GM18499 (cell line): ENCODE measurements around the gene GPR146.
"Not testable (repeated sequence)": the region's sequence is repeated elsewhere in the genome, so short reads cannot be mapped to it uniquely, and the experiment has no call there.

Experiments used
- ATAC-seq: cut with Tn5 transposase; IDR thresholded peaks from one replicate; pipeline ENCODE4 v1.9.1; 2021; ENCODE audit warnings: moderate number of reproducible peaks; ENCODE audit not compliant: insufficient read depth, unreplicated experiment

The GPR146 gene

DNA sequence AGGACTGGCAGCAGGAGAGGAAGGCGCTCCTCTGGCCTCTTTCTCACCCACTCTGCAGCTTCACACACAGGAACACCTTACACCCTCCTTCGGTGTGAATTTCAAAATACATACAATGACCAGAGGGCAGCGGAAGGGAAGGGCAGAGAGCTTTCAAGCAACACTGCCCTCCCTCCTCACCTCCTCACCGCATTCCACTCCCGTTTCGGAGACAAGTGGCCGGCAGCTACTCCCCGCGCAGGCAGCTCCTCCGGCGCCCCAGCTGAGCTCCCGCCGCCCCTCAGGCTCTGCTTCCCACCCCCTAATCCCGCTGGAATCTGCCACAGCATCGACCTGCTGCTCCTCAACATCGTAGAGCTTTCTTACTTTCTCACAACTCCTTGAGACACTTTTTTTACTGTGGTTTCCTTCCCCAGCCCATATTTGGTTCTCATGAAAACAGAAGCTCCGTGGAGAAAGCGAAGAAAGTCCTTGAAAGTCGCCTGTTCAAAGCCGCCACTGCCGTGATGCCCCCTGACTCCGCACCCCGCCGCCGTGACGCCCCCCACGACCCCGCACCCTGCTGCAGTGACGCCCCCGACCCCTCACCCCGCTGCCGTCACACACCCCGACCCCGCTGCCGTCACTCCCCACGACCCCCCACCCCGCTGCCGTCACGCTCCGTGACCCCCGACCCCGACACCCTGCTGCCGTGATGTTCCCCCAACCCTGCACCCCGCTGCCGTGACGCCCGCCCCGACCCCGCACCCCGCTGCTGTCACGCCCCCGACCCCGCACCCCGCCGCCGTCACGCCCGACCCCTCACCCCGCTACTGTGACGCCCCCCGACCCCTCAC is 29.0 kb downstream of the GPR146 start:
- no peak for ATAC-seq

DNA sequence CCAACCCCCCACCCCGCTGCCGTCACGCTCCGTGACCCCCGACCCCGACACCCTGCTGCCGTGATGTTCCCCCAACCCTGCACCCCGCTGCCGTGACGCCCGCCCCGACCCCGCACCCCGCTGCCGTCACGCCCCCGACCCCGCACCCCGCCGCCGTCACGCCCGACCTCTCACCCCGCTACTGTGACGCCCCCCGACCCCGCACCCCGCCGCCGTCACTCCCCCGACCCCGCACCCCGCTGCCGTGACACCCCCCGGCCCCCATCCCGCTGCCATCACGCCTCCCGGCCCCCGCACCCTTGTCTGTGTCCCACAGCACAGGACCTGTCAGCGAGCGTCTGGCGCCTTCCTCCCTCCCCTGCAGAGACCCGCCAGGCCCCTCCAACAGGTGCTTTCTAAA is 29.7 kb downstream of the GPR146 start:
- ATAC-seq: not testable (repeated sequence)

DNA sequence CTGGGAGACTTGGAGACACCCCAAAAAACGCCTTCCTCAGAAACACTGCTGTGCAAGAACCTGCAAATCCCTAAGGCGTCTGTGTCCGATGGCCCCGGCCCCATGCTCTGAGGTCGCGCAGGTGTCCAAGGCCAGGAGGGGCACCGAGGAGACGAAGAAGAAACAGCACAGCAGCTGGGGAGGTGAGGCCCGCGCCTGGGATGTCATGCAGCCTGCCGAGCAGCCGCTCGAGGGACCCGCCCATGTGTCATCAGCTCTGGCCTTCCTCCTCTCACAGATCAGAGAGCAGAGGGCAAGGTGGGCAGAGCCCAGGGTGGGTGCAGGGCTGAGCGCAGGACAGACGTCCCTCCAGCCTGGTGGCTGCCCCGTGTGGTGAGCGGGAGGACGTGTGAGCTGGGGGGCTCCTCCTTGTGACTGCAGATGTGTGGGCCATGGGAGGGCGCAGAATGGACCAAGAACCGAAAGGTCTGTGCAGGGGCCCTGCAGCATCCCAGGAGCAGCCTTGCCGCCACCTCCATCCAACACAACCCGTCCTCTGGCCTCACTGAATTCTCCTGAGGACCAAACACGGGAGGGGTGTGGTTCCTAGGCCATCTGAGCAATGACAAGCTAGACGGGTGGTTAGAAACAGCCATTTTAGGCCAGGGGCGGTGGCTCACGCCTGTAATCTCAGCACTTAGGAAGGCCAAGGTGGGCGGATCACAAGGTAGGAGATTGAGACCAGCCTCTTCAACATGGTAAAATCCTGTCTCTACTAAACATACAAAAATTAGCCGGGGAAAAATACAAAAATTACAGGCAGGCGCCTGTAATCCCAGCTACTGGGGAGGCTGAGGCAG is 30.5 kb downstream of the GPR146 start:
- ATAC-seq: no peak

DNA sequence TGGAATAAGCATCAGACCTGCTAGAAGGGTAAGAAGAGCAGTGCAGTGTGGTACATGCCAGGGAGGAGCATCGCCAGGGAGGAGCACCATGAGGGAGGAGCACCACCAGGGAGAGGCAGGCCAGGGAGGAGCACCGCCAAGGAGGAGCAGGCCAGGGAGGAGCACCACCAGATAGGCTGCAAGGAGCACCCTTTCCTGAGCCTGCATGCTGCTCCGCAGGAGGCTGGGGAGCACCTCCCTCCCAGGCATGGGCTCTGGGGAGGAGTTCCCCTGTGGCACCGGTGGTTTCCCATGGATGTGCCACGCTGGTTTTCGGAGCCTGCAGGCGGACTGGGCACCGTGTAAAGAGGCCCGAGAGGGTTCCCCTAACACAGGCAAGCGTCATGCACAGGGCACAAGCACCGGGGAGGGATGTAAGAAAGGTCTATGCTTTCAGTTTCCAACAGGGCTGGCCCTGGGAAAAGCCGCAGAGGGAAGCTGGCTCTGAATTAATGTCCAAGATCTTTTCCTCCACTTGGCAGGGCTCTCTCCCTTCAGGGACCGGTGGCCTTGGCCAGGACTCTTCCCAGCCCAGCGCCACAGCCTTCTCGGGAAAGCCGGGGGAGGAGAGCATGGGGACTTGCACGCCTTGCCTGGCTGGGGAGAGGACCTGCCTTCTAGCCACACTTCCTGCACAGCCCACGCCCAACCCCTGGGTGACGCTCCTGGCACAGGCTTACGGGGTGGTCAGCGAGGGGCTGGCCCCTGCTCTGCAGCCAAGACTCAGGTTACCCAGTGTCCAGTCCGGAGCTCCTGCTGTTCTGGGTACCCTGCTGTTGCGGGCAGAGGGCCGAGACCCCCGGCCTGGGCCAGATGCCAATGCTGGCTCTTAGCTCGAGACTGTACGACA is 32.1 kb downstream of the GPR146 start:
- ATAC-seq: no peak

DNA sequence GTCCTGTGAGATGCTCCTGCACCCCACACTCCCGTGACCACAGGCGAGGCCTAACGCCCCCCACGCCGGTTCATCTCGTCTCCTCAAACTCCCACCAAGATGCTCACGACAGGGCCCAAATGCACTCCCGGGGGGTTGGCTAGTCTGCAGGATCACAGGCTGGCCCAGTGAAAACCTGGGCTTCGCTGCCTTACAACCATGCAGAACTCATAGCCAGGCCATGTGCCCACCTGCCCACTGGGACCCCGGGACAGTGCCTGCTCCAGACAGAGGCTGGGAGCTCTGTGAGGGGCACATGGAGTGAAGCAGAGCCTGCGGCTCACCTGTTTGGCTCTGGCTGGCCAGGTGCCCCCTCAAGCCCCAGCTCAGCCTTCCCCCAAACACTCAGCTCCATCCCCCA is 34.2 kb downstream of the GPR146 start:
- ATAC-seq: no peak

DNA sequence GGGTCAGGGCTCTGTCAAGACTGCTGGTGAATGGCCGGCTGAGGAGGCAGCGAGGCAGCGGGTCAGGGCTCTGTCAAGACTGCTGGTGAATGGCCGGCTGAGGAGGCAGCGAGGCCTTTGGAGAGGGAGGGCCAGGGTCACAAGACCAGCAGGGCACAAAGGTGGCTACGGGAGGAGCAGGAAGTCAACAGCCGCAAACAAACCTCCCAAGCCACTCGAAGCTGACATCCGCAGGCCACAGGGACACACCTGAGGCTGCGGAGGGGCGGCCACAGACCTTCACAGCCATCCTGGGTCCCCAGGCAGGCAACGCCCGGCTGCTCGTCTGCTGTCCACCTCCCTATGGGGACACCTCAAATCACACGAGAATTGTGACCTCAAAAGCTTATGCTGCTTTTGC is 34.6 kb downstream of the GPR146 start:
- ATAC-seq: no peak

DNA sequence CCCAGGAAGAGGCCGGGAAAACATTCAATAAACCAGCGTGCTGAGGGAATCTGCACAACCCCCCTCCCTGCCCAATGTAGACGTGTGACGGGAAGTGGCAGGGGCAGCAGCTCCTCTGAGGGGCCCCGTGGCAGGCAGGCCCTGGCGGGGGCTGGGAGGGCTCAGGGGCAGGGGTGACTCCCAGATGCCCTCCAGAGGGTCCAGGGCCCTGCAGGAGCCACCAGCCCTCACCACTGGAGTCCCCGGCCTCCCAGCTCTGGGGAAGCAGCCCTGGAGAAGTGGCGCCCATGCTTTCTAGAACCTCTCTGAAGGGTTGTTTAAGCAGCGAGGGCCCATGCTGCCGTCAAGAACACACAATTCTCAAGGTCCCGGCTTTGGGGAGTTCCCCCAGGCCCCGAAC is 35.2 kb downstream of the GPR146 start:
- no peak for ATAC-seq

DNA sequence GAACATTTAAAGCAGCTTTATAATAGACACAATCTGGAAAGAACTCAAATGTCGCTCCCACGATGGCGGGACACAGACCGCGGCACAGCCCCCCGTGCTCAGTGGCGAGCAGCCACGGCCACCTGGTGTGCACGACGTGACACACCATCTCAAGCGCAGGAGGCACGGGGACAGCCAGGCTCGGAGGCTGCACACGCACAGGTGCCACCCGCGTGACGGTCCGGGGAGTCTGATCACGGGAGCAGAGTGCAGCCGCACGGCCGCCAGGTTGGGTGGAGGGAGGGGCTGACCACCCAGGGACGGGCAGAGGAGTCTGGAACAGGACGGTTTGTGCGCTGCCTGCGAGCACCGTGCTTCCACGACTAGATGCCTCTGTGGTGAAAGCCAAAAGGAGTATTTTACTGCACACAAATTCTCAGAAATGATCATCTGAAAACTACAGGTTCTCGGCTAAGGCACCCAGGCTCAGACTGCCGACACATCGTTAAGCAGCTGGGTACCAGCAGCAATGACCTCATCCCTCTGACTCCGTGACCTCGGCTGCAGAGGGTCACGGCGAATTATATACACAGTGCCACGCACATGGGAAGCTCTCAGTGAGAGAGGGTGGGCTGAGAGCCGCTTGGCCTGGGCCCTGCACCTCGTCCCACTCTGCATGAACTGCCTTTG is 36.0 kb downstream of the GPR146 start:
- ATAC-seq: no peak

DNA sequence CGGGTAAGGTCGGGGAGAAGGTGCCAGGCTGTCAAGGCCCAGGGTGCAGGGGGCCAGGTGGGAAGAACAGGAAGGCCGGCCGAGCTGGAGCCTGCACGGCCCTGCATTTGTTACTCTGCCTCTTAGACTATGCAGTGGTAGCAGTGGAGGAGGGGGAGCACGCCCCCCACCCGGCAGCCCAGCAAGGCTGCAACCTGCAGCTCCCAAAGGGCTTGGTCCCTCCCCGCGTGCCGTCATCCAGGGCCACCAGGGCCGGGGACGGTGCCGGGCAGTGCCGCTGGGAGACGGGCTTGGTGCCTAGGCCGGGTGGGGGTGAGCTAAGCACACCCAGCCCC is 36.5 kb downstream of the GPR146 start:
- ATAC-seq: no peak

DNA sequence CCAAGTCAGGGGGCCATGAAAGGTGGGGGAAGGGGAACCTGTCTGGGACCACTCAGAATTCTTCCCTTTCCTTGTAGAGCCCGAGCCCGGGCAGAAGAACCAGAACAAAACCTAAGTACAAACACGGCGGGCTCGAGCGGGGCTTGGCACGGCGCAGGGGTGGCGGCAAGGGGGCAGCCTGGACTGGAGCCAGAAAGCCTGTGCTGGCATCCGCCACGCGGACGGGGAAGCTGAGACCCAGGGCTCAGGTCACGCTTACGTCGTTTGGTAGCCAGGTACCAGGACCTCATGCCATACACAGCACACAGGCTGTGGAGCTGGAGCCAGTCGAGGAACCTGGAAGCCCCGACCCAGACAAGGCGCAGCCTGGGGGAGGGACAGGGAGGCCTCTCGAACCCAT is 37.0 kb downstream of the GPR146 start:
- ATAC-seq: no peak

DNA sequence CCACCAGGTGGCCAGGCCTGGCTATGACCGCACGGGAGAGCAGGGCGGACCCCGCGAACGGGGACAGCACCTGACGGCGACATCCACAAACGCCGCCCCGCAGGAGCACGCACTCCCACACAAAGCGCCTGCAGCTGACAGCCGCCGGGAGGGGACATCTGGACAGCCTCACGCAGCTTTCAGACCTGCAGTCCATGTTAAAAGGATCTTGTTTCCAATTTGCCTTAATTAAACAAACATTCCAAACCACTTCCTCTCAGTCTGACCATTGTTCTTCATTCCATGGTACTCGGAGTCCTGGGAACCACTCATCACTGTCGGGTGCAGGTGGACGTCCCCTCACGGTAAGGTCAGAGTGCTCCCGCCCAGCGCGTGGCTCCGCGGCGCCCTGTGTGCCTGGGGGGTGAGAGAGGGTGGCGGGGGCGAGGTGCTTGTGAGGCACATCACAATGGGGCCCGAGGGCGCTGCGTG is 37.6 kb downstream of the GPR146 start:
- no peak for ATAC-seq

DNA sequence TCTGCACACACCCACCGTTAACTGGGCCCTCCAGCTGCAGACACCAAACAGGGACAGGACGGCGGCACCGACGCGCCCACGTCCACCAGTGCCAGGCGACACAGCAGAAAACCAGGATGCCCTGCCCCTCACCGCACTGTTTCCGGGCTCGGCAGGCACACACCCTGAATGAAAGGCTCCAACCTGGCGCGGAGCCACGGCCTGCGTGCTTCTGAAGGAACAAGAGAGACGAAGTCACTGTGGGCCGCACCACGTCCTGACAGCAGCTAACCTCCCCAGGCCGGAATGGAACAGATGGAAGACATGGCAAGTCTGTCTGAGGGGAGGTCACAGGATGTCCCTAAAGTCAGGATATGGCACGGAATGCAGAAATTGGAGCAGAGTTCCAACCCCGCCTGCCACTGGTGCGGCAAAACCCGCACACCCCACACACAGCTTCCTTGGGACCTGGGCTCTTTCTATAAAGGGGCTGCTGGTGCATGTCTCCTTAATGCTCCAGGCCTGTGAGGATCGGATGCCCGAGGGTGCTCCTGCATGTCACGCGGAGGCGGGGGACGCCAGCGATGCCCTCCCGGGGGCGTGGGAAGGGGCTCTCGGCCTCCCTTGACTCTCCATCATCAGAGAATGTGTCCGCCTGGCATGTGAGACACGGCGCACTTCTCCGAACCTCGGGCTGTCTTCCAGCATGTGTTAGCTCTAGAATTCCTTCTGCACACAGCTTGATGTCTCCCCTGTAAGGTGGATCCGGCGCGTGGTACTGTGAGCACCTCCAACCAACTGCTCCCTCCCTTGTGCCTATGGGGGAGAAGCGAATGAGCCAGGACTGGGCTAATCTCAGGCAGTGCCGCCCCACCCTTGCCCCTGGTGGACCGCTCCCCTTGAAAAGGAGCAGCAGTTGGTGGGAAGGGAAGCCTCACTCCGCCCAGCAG is 39.6 kb downstream of the GPR146 start:
- ATAC-seq: no peak

DNA sequence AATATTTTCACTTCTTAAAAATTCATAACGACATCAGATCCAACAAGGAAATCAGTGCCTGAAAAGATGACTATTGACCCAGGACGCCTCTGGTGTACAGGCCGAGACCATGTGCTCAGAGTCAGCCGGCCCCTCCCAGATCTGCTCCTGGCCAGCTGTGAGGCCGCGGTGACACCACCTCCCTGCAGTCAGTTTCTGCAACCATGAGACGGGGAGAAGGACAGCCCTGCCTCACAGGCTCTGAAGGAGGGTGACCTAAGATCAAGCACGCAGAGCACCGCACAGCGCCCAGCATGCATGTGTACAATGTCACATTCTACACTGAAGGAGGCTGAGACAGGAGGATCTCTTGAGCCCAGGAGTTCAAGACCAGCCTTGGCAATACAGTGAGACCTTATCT is 40.9 kb downstream of the GPR146 start:
- ATAC-seq: no peak

DNA sequence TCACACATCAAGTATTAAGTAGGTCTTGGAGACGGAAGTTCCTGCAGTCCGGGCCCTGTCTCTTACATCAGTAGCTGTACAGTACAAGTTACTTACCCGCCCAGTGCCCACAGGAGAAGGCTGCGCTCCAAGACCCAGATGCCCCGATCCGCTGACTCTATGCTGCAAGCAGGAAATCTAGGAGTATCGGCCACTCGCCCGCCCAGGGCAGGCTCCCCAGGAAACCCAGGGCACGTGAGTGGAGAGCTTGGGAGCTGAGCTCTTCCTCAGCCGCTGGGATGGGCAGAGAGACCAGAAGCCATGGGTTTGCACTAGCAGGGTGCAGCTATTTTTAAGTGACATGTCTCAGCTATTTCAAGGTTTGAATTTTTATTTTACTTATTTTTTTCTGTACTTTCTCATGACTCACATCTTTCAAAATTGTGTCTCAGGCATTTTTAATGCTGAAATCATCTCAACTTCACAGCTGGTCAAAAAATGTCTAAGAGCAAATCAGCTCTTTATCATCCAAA is 41.6 kb downstream of the GPR146 start:
- no peak for ATAC-seq

DNA sequence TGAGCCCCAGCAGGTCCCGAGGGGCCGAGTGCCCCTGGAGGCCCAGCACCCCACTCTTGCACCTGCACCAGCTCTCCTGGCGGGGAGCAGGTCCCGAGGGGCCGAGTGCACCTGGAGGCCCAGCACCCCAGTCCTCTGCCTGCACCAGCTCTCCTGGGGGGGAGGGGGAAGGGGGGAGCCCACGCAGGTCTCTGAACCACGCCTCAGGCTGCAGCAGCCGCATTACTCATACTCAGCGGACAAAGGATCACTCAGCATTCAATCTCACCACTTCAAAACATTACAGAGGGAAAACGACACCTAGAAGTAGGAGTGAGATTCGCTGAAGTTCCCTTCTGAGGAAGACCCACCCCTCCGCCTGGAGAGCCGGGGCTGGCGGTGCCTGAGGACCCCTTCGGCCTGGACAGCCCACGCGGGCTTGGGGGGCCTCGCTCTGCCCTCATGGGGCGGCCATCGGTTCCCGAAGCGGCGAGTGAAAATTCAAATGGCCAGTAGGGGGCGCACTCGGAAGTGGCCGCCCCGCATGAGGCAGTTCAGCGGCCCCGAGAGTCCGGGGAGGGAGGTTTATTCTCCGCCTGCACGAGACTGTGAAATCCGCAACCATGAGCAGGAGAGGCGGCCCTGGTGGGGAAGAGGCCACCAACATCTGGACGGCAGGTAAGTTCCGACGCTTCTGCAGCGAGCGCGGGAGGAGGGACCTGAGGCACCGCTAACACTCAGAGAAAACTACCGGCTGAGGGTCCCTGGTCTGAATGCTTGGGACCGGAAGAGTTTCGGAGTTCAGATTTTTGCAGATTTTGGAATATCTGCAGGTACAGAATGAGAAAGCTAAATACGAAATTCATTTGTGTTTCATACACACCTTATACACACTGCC is 42.5 kb downstream of the GPR146 start:
- no peak for ATAC-seq

DNA sequence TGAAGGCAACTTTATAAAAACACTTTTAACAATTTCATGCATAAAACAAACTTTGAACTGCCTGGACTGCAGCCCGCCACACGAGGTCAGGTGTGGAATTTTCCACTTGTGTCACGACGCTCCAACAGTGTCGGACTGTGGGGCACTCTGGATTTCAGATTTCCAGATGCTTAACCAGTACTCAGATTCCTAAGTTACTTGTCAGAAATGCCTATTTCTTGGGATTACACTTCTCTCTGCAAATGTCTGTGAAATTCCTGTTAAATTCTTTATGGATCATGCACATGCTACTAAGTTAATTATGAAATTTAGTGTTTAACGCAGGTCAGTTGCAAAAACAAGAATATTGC is 43.1 kb downstream of the GPR146 start:
- ATAC-seq: no peak

DNA sequence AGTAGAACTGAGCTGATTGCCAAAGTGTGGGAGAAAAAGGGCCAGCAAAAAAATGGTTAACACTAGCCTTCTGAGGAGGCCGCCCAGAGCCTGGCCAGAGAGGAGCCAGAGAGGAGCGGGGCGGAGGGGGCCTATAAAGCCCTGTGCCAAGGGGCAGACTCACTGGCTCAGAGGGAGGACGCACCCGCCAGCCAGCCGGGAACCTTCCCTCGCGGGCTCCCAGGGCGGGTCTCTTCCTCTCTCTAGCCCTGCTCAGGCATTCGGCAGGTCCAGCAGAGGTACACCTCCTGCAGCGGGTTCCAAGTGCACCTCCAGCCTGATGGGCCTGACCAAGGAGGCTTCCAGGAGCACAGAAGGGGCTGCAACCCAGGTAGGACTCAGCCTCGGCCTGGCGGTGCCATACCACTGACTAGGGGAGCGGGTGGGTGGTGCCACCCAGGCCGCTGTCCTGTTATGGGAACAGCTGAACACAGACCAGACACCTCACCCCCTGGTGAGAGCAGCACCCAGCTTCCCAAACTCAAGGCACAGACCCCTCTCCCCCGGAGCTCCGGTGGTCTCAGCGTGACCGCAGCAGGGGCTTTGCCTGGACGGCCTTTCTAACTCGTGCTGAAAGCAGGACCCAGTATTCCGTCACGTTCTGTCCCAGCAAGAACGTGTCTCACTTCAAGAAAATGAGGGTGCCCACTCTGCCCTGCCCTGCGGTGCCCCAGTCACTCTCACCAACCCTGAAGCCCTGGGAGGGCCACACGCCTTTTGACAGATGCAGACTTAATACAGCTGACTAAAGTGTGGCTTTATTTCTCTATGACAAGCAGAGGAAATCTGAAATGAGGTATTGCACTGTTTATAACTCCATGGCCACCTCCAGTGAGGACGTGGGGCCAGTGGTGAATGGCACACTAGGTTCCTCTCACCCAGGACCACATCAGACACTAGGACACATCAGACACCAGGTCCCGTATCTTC is 43.9 kb downstream of the GPR146 start, which contains the start of gene GPER1:
TSS of gene GPER1 (plus strand) at position 162 of the 969 bp plus-strand sequence. CDS start 3,616 bp downstream, outside the sequence.
- no peak for ATAC-seq
